Limb (tissue), 2 donors: ENCODE results near the gene SMAD5.

ENCODE experiments used
- DNase-seq, 2 donors: peaks; one replicate each; pipeline ENCODE4 v3.0.0-alpha.2; 2016; ENCODE audit errors: extremely low spot score in 2 of 2

Gene SMAD5

GRCh38 chr5:136194576-136194975, 61.9 kb downstream of the SMAD5 start:
- peak in 1 of 2 donors; percentile 18 for DNase-seq

- no peak for DNase-seq
Observed at GRCh38 chr5:136195971-136196820, 63.6 kb downstream of the SMAD5 start.

- DNase-seq: no peak
Observed at GRCh38 chr5:136197462-136198142, 65.0 kb downstream of the SMAD5 start.

GRCh38 chr5:136198453-136198852, 65.8 kb downstream of the SMAD5 start:
- DNase-seq: peak in 1 of 2 donors; percentile 12

DNA sequence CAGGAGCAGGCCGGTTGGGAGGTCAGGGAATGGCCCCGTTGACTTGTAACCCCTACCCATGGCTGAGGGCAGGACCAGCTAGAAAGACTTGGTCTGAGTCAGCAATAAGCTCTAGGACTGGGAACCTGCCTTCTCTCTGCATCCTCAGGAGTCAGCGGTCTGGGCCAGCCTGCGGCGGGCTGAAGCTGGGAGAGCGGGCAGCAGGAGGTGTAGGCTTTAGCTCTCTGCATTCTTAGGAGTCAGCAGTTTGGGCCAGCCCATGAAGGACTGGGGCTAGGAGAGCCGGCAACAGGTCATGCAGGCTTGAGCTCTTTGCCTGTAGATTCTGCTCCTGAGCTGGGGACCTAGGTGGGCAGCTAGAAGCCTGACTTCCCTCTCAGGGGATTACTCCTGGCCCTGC, 66.8 kb downstream of the SMAD5 start:
- DNase-seq: peak in 1 of 2 donors; percentile 6

DNA sequence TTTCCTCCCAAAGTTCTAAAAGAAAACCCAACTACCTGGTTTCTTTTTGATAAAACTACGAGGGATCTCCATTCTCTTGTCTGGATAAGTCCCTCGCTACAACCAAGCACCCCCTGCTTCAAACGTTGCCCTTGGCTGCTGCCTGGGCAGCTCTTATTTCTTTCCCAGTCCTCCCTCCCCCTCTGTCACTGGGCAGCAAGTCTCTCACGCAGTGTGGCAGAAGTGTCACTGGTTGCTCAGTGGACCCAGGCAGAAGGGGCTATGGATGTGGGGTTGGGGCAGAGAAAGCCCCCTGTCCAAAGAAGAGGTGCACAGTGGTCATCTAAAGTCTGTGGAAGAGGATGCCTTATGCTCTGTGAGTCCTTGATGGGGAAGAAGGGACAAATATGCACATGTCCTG, 67.5 kb downstream of the SMAD5 start:
- DNase-seq: peak in 1 of 2 donors; percentile 12

GRCh38 chr5:136200761-136201160, 68.1 kb downstream of the SMAD5 start:
- DNase-seq: peak in 1 of 2 donors; percentile 4

GRCh38 chr5:136201870-136202269, 69.2 kb downstream of the SMAD5 start:
- DNase-seq: peak in 1 of 2 donors; percentile 11

GRCh38 chr5:136202469-136203205, 70.0 kb downstream of the SMAD5 start:
- peak in 1 of 2 donors; percentile 48 for DNase-seq

DNA sequence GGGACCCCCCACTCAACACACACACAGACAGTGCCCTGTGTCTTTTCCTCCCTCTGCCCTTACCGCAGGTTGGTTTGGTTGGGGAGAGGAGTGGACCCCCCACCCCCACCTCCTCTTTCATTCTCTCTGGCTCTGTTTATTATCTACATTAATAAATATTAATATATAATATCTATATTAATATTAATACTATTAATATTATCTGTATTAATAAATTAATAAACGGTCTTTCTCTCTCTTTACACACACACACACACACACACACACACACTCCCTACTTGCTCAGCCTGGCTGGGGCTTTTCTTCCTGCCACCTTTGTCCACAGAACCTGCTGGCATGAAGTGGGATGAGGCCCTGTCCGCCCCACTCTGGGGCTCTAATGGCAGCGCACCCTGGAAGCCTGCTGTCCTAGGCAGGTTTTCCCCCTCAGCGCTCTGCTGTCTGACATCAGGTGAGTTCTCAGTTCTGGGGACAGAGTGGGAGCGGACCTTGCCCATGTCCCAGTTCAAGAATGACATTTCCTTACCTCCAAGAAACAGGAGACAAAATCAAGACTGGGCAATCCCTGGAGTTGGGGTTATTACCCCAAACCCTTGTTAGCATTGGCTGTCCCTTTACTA, 70.8 kb downstream of the SMAD5 start:
- peak in 1 of 2 donors; percentile 14 for DNase-seq

DNA sequence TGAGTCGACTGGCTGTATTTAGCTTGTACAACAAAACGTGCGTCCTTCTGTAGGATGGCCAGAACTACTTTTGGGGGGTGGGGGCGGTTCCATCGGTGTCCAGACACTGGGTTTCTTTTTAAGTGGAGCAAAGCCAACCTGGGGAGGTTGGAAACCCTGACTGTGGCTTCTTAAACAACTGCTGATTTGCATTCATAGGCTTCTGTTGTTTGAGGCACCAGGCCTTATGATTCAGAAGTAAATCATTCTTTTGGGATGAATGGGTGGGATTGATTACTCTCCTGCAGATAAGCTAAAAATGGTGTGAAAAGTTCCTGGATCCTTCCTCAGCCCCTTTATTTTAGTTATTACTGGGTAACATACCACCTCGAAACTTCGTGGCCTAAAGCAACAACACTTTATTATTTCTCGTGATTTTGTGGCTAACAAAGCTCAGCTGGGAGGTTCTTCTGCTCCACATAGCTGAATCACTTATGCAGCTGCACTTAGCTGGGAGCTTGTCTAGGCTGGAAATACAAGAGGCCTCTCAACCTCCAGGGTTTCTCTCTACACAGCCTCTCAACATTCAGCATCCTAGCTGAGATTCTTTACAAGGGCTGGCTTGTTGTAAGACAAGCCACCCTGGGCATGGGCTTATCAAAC, 72.5 kb downstream of the SMAD5 start:
- peak in 1 of 2 donors; percentile 2 for DNase-seq

DNA sequence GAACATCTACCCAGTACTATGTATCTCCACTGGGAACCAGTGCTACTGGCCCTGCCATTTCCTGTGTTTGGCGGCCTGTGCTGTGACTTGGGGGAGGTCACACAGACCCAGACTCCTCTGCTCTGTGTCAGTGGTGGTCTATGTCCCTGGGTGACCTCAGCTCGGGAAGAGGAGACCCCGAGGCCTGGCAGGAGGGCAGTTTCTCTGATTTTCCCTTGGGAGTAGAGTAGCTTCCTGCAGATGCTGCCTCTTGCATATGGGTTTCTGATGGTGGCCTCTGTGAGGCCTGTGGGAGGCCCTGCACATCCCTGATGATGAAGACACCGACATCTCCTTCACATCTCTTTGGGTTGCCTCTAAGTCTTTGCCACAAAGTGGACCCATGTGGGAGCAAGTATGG, 73.3 kb downstream of the SMAD5 start:
- no peak for DNase-seq

GRCh38 chr5:136206361-136206760, 73.7 kb downstream of the SMAD5 start:
- DNase-seq: no peak

DNA sequence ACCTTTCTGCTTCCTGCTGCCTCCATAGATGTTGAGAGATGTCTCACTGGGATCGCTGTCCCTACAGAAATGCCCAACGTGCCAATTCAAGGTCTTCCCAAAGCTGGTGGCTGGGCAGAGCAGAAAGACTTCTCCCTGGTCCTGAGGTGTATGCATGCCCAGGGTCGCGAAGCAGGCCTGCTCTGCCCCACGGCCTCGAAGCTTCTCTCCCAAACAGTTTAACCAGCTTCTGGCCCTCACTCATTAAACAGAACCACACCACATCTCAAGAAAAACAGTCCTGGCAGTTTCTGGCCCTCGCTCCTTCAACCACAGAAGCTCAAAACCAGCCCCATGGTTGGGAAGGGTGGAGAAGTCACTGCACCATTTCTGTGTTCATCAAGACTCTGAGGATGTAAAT, 75.0 kb downstream of the SMAD5 start:
- DNase-seq: no peak

DNA sequence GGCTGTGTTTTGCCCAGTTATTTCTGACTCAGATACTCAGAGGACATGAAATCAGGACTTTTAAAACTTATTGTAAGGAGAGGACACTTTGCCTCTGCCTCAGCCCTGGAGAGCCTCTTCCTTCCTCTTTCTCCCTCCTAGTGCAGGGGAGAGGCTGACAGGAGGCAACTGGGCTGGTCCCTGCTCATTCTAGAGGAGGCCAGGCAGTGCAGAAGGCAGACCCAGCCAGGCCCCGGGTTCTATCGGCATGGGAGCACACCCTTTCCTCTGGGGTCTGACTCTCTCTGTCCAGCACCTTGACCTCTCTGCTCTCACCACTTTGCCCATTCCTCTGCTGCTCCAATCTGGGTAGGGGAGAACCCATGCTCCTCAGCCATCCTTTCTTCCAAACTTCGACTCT, 76.3 kb downstream of the SMAD5 start:
- no peak for DNase-seq

GRCh38 chr5:136209346-136209910, 76.8 kb downstream of the SMAD5 start:
- DNase-seq: no peak

- DNase-seq: no peak
Observed at GRCh38 chr5:136210259-136210658, 77.6 kb downstream of the SMAD5 start.

GRCh38 chr5:136211282-136212040, 78.8 kb downstream of the SMAD5 start:
- DNase-seq: no peak

DNA sequence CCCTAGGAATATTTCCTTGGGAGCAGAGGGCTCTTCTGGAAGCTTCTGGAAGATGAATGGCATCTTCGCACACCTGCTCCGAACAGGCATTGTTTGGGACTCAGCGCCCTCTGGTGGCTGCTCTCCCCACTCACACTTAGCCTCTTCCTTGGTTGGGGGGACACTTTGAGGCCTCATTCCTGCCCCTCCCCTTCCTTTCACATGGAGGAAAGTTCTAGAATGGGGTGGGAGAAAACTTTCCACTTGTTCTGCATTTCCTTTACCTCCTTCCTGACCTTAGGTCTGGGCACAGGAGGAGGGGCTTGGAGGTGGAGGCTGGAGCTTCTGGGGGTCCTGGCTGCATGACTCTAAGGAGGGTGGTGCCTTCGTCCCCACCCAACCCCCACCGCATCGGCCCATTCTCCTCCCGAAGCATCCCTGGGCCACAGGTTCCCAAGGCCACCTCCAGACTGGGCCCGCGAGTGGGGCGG, 79.6 kb downstream of the SMAD5 start:
- DNase-seq: peak; percentile 66 to 76
